HCT116 (cell line): ENCODE results near the gene MEGF6. TPM values are rescaled to one million over a fixed set of nuclear protein-coding genes. Genes with fewer than 3 reads are reported as not detected.

Experiments used
- ATAC-seq: fragments of 200-7000 bp; cut with Tn5 transposase; 2 replicates; pipeline ENCODE4 v1.9.1; 2020; ENCODE audit warnings: mild to moderate bottlenecking, moderate library complexity
- BruUV-seq: library from RNA; stranded (reverse); fragments of 400-500 nt; replicated peaks from 2 replicates; lab custom pipeline; 2021; lab: Mats Ljungman, UMichigan
- CTCF ChIA-PET: fragments of 300-600 bp; sonication (Branson Sonifier 250); formaldehyde crosslinking; loops from one replicate; lab custom pipeline; 2021; ENCODE audit warnings: antibody characterized with exemption; lab: Charles Lee
- POLR2A ChIA-PET: fragments of 300-600, 350-600 bp; sonication (Branson Sonifier 250); formaldehyde crosslinking; loops from one replicate; lab custom pipeline; 2021; ENCODE audit warnings: antibody characterized with exemption; lab: Charles Lee
- RAD21 ChIA-PET, 2 experiments: fragments of 300-600 bp; sonication (Branson Sonifier 250); formaldehyde crosslinking; loops; one replicate each; lab custom pipeline; 2023; ENCODE audit warnings: low total read pairs in 2 of 2; ENCODE audit not compliant: uncharacterized antibody in 2 of 2, unreplicated experiment in 2 of 2, low non-redundant PET in 1 of 2; lab: Charles Lee
- DNase-seq: peaks from one replicate; pipeline ENCODE4 v3.0.0-alpha.2; 2010; ENCODE audit warnings: low read depth, low spot score
- H2AFZ ChIP-seq: fragments of 200-600 bp; shearing (Covaris generic), sonication (generic); 2 replicates; pipeline ENCODE4 v1.6.1; 2017; ENCODE audit warnings: low read depth, mixed run types, mixed read lengths, antibody characterized with exemption, low read length; ENCODE audit not compliant: poor library complexity, severe bottlenecking
- H3K27ac ChIP-seq: 2 replicates; pipeline ENCODE4 v1.5.1; 2012; ENCODE audit warnings: low read depth, low read length
- H3K27me3 ChIP-seq: fragments of 200-600 bp; sonication (generic); 2 replicates; pipeline ENCODE4 v1.6.1; 2016; ENCODE audit warnings: mixed run types, low read length, mixed read lengths; ENCODE audit not compliant: insufficient read depth
- H3K36me3 ChIP-seq, 2 experiments: fragments of 200-500 bp in 1 of 2; fragments of 200-600 bp in 1 of 2; sonication (Bioruptor generic) in 1 of 2; sonication (generic) in 1 of 2; 2 replicates each; pipeline versions ENCODE4 v1.5.1 to v1.6.1; 2014 to 2016; ENCODE audit warnings: low read length in 2 of 2, inconsistent platforms in 1 of 2, mixed read lengths in 1 of 2, mixed run types in 1 of 2; ENCODE audit not compliant: insufficient read depth in 2 of 2, control insufficient read depth in 1 of 2
- H3K4me1 ChIP-seq, 2 experiments: fragments of 200-600 bp in 1 of 2; sonication (generic) in 1 of 2; 2 replicates each; pipeline versions ENCODE4 v1.5.1 to v1.6.1; 2012 to 2017; ENCODE audit warnings: low read length in 2 of 2, inconsistent platforms in 1 of 2, mild to moderate bottlenecking in 1 of 2, mixed read lengths in 1 of 2, mixed run types in 1 of 2, moderate library complexity in 1 of 2; ENCODE audit not compliant: insufficient read depth in 2 of 2, control insufficient read depth in 1 of 2
- H3K4me2 ChIP-seq: fragments of 200-600 bp; sonication (generic); 2 replicates; pipeline ENCODE4 v1.6.1; 2017; ENCODE audit warnings: mixed run types, low read length, mixed read lengths
- H3K4me3 ChIP-seq, 2 experiments: fragments of 200-600 bp in 1 of 2; sonication (generic) in 1 of 2; replicated peaks in 1 of 2; 2 replicates each; pipeline ENCODE4 v1.5.1; 2011 to 2016; ENCODE audit warnings: low read length in 2 of 2, control low read depth in 1 of 2, low read depth in 1 of 2, mild to moderate bottlenecking in 1 of 2, mixed read lengths in 1 of 2, mixed run types in 1 of 2
- H3K79me2 ChIP-seq: fragments of 200-600 bp; sonication (generic); 2 replicates; pipeline ENCODE4 v1.6.1; 2017; ENCODE audit warnings: mild to moderate bottlenecking, mixed run types, low read length, moderate library complexity, mixed read lengths; ENCODE audit not compliant: insufficient read depth
- H3K9ac ChIP-seq: fragments of 200-600 bp; sonication (generic); 2 replicates; pipeline ENCODE4 v1.6.1; 2016; ENCODE audit warnings: low read length, mixed read lengths
- H3K9me2 ChIP-seq: fragments of 200-600 bp; sonication (generic), shearing (Covaris generic); 2 replicates; pipeline ENCODE4 v1.6.1; 2017; ENCODE audit warnings: mixed run types, mild to moderate bottlenecking, moderate library complexity; ENCODE audit not compliant: insufficient read depth
- H3K9me3 ChIP-seq, 2 experiments: fragments of 200-500 bp in 1 of 2; fragments of 200-600 bp in 1 of 2; sonication (Bioruptor generic) in 1 of 2; sonication (generic) in 1 of 2; 2 replicates each; pipeline ENCODE4 v1.6.1; 2014 to 2017; ENCODE audit warnings: low read length in 2 of 2, mixed read lengths in 2 of 2, inconsistent platforms in 1 of 2, low read depth in 1 of 2, mild to moderate bottlenecking in 1 of 2, mixed run types in 1 of 2, moderate library complexity in 1 of 2; ENCODE audit not compliant: control insufficient read depth in 1 of 2, insufficient read depth in 1 of 2
- H4K20me1 ChIP-seq: fragments of 200-600 bp; sonication (generic), shearing (Covaris generic); 2 replicates; pipeline ENCODE4 v1.6.1; 2017; ENCODE audit warnings: mixed run types, mild to moderate bottlenecking, moderate library complexity; ENCODE audit not compliant: insufficient read depth
- CBX3 ChIP-seq: IDR thresholded peaks from 2 replicates; pipeline ENCODE4 v1.6.1; 2012; ENCODE audit warnings: low read depth
- EZH2 ChIP-seq: fragments of 200-600 bp; sonication (generic); IDR thresholded peaks from 2 replicates; pipeline ENCODE4 v1.6.1; 2017; ENCODE audit warnings: antibody characterized with exemption, mixed run types
- EZH2phosphoT487 ChIP-seq: fragments of 200-600 bp; IDR thresholded peaks from 2 replicates; pipeline ENCODE4 v1.6.1; 2018; ENCODE audit warnings: antibody characterized with exemption, borderline replicate concordance
- FOSL1 ChIP-seq: IDR thresholded peaks from 2 replicates; pipeline ENCODE4 v1.6.1; 2012; ENCODE audit warnings: low read depth
- POLR2A ChIP-seq: IDR thresholded peaks from 2 replicates; pipeline ENCODE4 v1.7.0; 2011; ENCODE audit warnings: borderline replicate concordance; ENCODE audit not compliant: insufficient read depth, insufficient read length; ENCODE audit errors: extremely low read depth
- POLR2AphosphoS5 ChIP-seq: IDR thresholded peaks from 2 replicates; pipeline ENCODE4 v1.6.1; 2011; ENCODE audit warnings: mild to moderate bottlenecking, low read depth, low read length, moderate library complexity
- RAD21 ChIP-seq: IDR thresholded peaks from 2 replicates; pipeline ENCODE4 v1.6.1; 2012; ENCODE audit warnings: low read depth, mild to moderate bottlenecking
- SIN3A ChIP-seq: IDR thresholded peaks from 2 replicates; pipeline ENCODE4 v1.6.1; 2012; ENCODE audit warnings: low read depth
- SRF ChIP-seq: IDR thresholded peaks from 2 replicates; pipeline ENCODE4 v1.6.1; 2012; ENCODE audit warnings: low read depth
- TCF7L2 ChIP-seq: IDR thresholded peaks from 2 replicates; pipeline ENCODE4 v1.7.0; 2011; ENCODE audit warnings: borderline replicate concordance, inconsistent platforms; ENCODE audit not compliant: insufficient read depth, insufficient read length; ENCODE audit errors: extremely low read depth
- YY1 ChIP-seq: IDR thresholded peaks from 2 replicates; pipeline ENCODE4 v1.6.1; 2011; ENCODE audit warnings: low read length, low read depth, moderate library complexity, mild to moderate bottlenecking; ENCODE audit not compliant: insufficient replicate concordance; ENCODE audit errors: extremely low read depth
- ZFX ChIP-seq: fragments of 450-650 bp; IDR thresholded peaks from 2 replicates; pipeline ENCODE4 v1.6.1; 2017
- ZNF274 ChIP-seq: fragments of 200-500 bp; sonication (Bioruptor generic); IDR thresholded peaks from 2 replicates; pipeline ENCODE4 v1.6.1; 2014; ENCODE audit warnings: mild to moderate bottlenecking, low read depth, low read length, inconsistent platforms
- intact Hi-C: fragments of 100-400 bp; cut with micrococcal nuclease; formaldehyde crosslinking; loops from 2 replicates; pipeline ENCODE4 v1.10.0; 2022
- total RNA-seq: library from RNA; stranded (reverse); gene quantifications from one replicate; pipeline ENCODE4 v1.2.1, GENCODE V29; 2021; ENCODE audit not compliant: unreplicated experiment
- TF ChIP-seq, protein P1 (sequence below): IDR thresholded peaks from 2 replicates; pipeline ENCODE4 v1.6.1; 2011; ENCODE audit warnings: mild to moderate bottlenecking, low read length, moderate library complexity; ENCODE audit not compliant: insufficient replicate concordance; ENCODE audit errors: extremely low read depth
- TF ChIP-seq, protein P2 (sequence below): IDR thresholded peaks from 2 replicates; pipeline ENCODE4 v1.6.1; 2012
- TF ChIP-seq, protein P3 (sequence below), 3 experiments: fragments of 200-600 bp in 1 of 3; sonication (generic) in 1 of 3; IDR thresholded peaks in 2 of 3; conservative IDR thresholded peaks in 1 of 3; 2 replicates each; pipeline ENCODE4 v1.5.1; 2012 to 2017; ENCODE audit warnings: low read depth in 2 of 3, low read length in 2 of 3, antibody characterized with exemption in 1 of 3, borderline replicate concordance in 1 of 3, control low read depth in 1 of 3, mild to moderate bottlenecking in 1 of 3, mixed read lengths in 1 of 3, mixed run types in 1 of 3, moderate library complexity in 1 of 3; ENCODE audit not compliant: insufficient read depth in 1 of 3
- TF ChIP-seq, protein P4 (sequence below): IDR thresholded peaks from 2 replicates; pipeline ENCODE4 v1.6.1; 2012

The MEGF6 gene
- total RNA-seq, 1 experiment from 2014 or later: 47.6 TPM

DNA sequence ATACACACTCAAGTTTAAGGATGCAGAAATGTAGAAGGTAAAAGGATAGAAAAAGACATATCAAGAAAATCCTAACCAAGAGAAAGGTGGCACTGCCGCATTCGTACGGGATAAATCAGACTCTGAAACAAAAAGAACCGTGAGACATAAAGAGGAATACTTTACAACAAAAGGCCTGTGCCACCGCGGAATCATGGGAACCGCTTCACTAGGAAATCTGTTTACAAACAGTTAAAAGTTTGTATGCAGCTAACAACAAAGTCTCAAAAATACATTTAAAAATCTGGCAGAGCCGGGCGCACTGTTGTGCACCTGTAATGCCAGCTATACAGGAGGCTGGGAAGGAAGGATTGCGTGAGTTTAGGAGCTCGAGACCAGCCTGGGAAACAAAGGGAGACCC, 30.5 kb upstream of the MEGF6 start:
- peaks cover 17 to 34% of the 10 kb centered on the region in 2 experiments; a peak in 3 of 4 replicates for H3K36me3 ChIP-seq
- peaks cover 3% of the 10 kb centered on the region; the same call in 1 of the 2 replicates for H3K79me2 ChIP-seq
- no peaks in the 10 kb centered on the region for H3K27me3 ChIP-seq
- H3K9me2 ChIP-seq: no peaks in the 10 kb centered on the region
- H3K9ac ChIP-seq: no peak overlapping the region
- ChIA-PET POLR2A (no interaction called here), RAD21 (no interaction called here), CTCF (no interaction called here)
- no peaks in the 10 kb centered on the region for H3K9me3 ChIP-seq
- ATAC-seq (no peak), DNase-seq (no peak)
- no peaks in the 10 kb centered on the region for H3K4me1 ChIP-seq
- no peak overlapping the region for H2AFZ ChIP-seq
- no peak for TF ChIP-seq CBX3
- TF ChIP-seq FOSL1: no peak
- TF ChIP-seq YY1: no peak
- TF ChIP-seq, protein P1, sequence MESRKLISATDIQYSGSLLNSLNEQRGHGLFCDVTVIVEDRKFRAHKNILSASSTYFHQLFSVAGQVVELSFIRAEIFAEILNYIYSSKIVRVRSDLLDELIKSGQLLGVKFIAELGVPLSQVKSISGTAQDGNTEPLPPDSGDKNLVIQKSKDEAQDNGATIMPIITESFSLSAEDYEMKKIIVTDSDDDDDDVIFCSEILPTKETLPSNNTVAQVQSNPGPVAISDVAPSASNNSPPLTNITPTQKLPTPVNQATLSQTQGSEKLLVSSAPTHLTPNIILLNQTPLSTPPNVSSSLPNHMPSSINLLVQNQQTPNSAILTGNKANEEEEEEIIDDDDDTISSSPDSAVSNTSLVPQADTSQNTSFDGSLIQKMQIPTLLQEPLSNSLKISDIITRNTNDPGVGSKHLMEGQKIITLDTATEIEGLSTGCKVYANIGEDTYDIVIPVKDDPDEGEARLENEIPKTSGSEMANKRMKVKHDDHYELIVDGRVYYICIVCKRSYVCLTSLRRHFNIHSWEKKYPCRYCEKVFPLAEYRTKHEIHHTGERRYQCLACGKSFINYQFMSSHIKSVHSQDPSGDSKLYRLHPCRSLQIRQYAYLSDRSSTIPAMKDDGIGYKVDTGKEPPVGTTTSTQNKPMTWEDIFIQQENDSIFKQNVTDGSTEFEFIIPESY: no peak
- no peak for TF ChIP-seq SIN3A
- TF ChIP-seq POLR2A: no peak
- TF ChIP-seq ZNF274: no peak
- TF ChIP-seq EZH2phosphoT487: no peak
- no peak for TF ChIP-seq RAD21
- no peak for TF ChIP-seq POLR2AphosphoS5
- TF ChIP-seq, protein P2, sequence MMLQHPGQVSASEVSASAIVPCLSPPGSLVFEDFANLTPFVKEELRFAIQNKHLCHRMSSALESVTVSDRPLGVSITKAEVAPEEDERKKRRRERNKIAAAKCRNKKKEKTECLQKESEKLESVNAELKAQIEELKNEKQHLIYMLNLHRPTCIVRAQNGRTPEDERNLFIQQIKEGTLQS: no peak
- no peak for TF ChIP-seq EZH2
- TF ChIP-seq ZFX: no peak
- TF ChIP-seq, protein P3, sequence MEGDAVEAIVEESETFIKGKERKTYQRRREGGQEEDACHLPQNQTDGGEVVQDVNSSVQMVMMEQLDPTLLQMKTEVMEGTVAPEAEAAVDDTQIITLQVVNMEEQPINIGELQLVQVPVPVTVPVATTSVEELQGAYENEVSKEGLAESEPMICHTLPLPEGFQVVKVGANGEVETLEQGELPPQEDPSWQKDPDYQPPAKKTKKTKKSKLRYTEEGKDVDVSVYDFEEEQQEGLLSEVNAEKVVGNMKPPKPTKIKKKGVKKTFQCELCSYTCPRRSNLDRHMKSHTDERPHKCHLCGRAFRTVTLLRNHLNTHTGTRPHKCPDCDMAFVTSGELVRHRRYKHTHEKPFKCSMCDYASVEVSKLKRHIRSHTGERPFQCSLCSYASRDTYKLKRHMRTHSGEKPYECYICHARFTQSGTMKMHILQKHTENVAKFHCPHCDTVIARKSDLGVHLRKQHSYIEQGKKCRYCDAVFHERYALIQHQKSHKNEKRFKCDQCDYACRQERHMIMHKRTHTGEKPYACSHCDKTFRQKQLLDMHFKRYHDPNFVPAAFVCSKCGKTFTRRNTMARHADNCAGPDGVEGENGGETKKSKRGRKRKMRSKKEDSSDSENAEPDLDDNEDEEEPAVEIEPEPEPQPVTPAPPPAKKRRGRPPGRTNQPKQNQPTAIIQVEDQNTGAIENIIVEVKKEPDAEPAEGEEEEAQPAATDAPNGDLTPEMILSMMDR (IDR thresholded peaks at IDR 0.05 in 2 of 3, conservative IDR thresholded peaks at IDR 0.05 in 1 of 3; ENCODE audit: borderline replicate concordance in 1 of 3, insufficient read depth in 1 of 3, low read depth in 2 of 3, low read length in 2 of 3): no peak
- no peak for TF ChIP-seq TCF7L2
- TF ChIP-seq, protein P4, sequence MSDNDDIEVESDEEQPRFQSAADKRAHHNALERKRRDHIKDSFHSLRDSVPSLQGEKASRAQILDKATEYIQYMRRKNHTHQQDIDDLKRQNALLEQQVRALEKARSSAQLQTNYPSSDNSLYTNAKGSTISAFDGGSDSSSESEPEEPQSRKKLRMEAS: no peak
- TF ChIP-seq SRF: no peak
- H3K4me3 ChIP-seq: no peak overlapping the region
- no peak overlapping the region for H3K27ac ChIP-seq
- intact Hi-C loops: no loop called here
- no peaks in the 10 kb centered on the region for H4K20me1 ChIP-seq
- no TSS peak for BruUV-seq
- no peak overlapping the region for H3K4me2 ChIP-seq
